Measurements from ENCODE around the gene DPEP1. TPM values are rescaled to one million over a fixed set of nuclear protein-coding genes. Genes with fewer than 3 reads are reported as not detected.
"Not testable (repeated sequence)": the region's sequence is repeated elsewhere in the genome, so short reads cannot be mapped to it uniquely, and the experiment has no call there.

The DPEP1 gene
- total RNA-seq, 1 donor from 2014 or later, result not detected

- intact Hi-C loops (cut with micrococcal nuclease), result no loop called here
Observed at GRCh38 chr16:89643769-89644300, 30.4 kb downstream of the DPEP1 start.

- intact Hi-C loops (cut with micrococcal nuclease), result no loop called here
Observed at GRCh38 chr16:89645122-89645521, 31.7 kb downstream of the DPEP1 start.

GRCh38 chr16:89646270-89646669 is 32.8 kb downstream of the DPEP1 start:
- intact Hi-C loops (cut with micrococcal nuclease), result no loop called here

- intact Hi-C loops (cut with micrococcal nuclease), result no loop called here
Observed at GRCh38 chr16:89646906-89647305, 33.5 kb downstream of the DPEP1 start.

GRCh38 chr16:89651584-89651983 is 38.1 kb downstream of the DPEP1 start:
- intact Hi-C loops (cut with micrococcal nuclease), result no loop called here

GRCh38 chr16:89653656-89654295 is 40.3 kb downstream of the DPEP1 start:
- intact Hi-C loops (cut with micrococcal nuclease), result no loop called here

GRCh38 chr16:89655062-89655643 is 41.7 kb downstream of the DPEP1 start:
- intact Hi-C loops (cut with micrococcal nuclease), result loop anchor here (5.0 kb wide), 3 partner anchors 148 to 338 kb away; partner anchors contain the start of genes ANKRD11 and SPG7

GRCh38 chr16:89656435-89657121 is 43.1 kb downstream of the DPEP1 start:
- intact Hi-C loops (cut with micrococcal nuclease), result loop anchor here (1.0 to 5.0 kb wide), 4 partner anchors 96 to 339 kb away; partner anchors contain the start of genes ANKRD11, RPL13 and SPG7

- intact Hi-C loops (cut with micrococcal nuclease), result loop anchor here (1.0 to 5.0 kb wide), 6 partner anchors 29 to 340 kb away; partner anchors contain the start of genes ANKRD11, CDK10, RPL13 and SPG7
Observed at GRCh38 chr16:89657442-89658220, 44.2 kb downstream of the DPEP1 start, which contains the start of the genes CHMP1A and SPATA33. TSS of gene CHMP1A (minus strand) at chr16:89657708. CDS start at chr16:89657588, 120 bp downstream. TSS of gene SPATA33 (plus strand) at chr16:89657836. CDS start at chr16:89657912, 76 bp downstream.

- intact Hi-C loops (cut with micrococcal nuclease), result loop anchor here (1.0 to 5.0 kb wide), 5 partner anchors 28 to 341 kb away; partner anchors contain the start of genes ANKRD11, CDK10 and SPG7
Observed at GRCh38 chr16:89658221-89658879, 44.9 kb downstream of the DPEP1 start.

GRCh38 chr16:89660146-89660545 is 46.7 kb downstream of the DPEP1 start:
- intact Hi-C loops (cut with micrococcal nuclease), result no loop called here

GRCh38 chr16:89661215-89661614 is 47.8 kb downstream of the DPEP1 start:
- intact Hi-C loops (cut with micrococcal nuclease), result no loop called here

- intact Hi-C loops (cut with micrococcal nuclease), result not testable (repeated sequence)
Observed at GRCh38 chr16:89664238-89664637, 50.8 kb downstream of the DPEP1 start.

- intact Hi-C loops (cut with micrococcal nuclease), result loop anchor here (1.0 kb wide), 1 partner anchor 93 kb away; no protein-coding TSS in a partner anchor
Observed at GRCh38 chr16:89667000-89667399, 53.6 kb downstream of the DPEP1 start.

GRCh38 chr16:89667633-89668032 is 54.2 kb downstream of the DPEP1 start:
- intact Hi-C loops (cut with micrococcal nuclease), result loop anchor here (1.0 kb wide), 1 partner anchor 93 kb away; no protein-coding TSS in a partner anchor

- intact Hi-C loops (cut with micrococcal nuclease), result no loop called here
Observed at GRCh38 chr16:89668790-89669158, 55.3 kb downstream of the DPEP1 start.

GRCh38 chr16:89669755-89670154 is 56.3 kb downstream of the DPEP1 start:
- intact Hi-C loops (cut with micrococcal nuclease), result no loop called here

GRCh38 chr16:89670496-89671431 is 57.3 kb downstream of the DPEP1 start:
- intact Hi-C loops (cut with micrococcal nuclease), result no loop called here

GRCh38 chr16:89671565-89671964 is 58.1 kb downstream of the DPEP1 start:
- intact Hi-C loops (cut with micrococcal nuclease), result not testable (repeated sequence)
